Measurements from ENCODE around the gene ATP6V1A. TPM values are rescaled to one million over a fixed set of nuclear protein-coding genes. Genes with fewer than 3 reads are reported as not detected.
A peak's percentile ranks its signal among the peaks of the same experiment; 100 is the strongest.

ATP6V1A gene
- total and polyA plus RNA-seq, 2 of the 13 experiments (the other 11 are each of a cell fraction or from before 2014, with no cell fraction given) = 23.4 to 95.1 TPM

GRCh38 chr3:113745756-113746547 is 883 bp upstream of the ATP6V1A start, which contains the start of gene NAA50 (continued):
- no peak for TF ChIP-seq ZNF280D (CRISPR knock-in tag; IDR thresholded peaks at IDR 0.05)
- TF ChIP-seq ZFY (CRISPR knock-in tag; IDR thresholded peaks at IDR 0.05) = peak; percentile 84
- TF ChIP-seq ZNF749 (CRISPR knock-in tag; IDR thresholded peaks at IDR 0.05; ENCODE audit: borderline replicate concordance) = peak; percentile 60; the same call in 1 of the 2 replicates
- TF ChIP-seq ZNF430 (CRISPR knock-in tag; IDR thresholded peaks at IDR 0.05) = peak; percentile 50; the same call in 1 of the 2 replicates
- no peak for TF ChIP-seq ZNF644 (CRISPR knock-in tag; IDR thresholded peaks at IDR 0.05; ENCODE audit: low read depth)
- peak; percentile 44; the same call in 1 of the 2 replicates for TF ChIP-seq ESRRA (CRISPR knock-in tag; IDR thresholded peaks at IDR 0.05; ENCODE audit: low read depth)
- TF ChIP-seq, protein P1, sequence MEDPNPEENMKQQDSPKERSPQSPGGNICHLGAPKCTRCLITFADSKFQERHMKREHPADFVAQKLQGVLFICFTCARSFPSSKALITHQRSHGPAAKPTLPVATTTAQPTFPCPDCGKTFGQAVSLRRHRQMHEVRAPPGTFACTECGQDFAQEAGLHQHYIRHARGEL (CRISPR knock-in tag; IDR thresholded peaks at IDR 0.05) = no peak
- no peak for TF ChIP-seq PHB2 (IDR thresholded peaks at IDR 0.05; ENCODE audit: partially characterized antibody)
- TF ChIP-seq CENPT (CRISPR knock-in tag; IDR thresholded peaks at IDR 0.05; ENCODE audit: low read depth) = 0 out of 2 replicates have a peak, but pooled peaks have one; percentile 34
- TF ChIP-seq ATF3 (CRISPR knock-in tag; IDR thresholded peaks at IDR 0.05) = no peak
- TF ChIP-seq KLF15 (CRISPR knock-in tag; IDR thresholded peaks at IDR 0.05; ENCODE audit: borderline replicate concordance) = no peak
- no peak for TF ChIP-seq ATF1 (CRISPR knock-in tag; IDR thresholded peaks at IDR 0.05)
- TF ChIP-seq ZNF382 (CRISPR knock-in tag; IDR thresholded peaks at IDR 0.05; ENCODE audit: borderline replicate concordance) = no peak
- no peak for TF ChIP-seq TAF15 (IDR thresholded peaks at IDR 0.05; ENCODE audit: low read depth, low read length, poor library complexity, severe bottlenecking)
- no peak for TF ChIP-seq ATAD3A (CRISPR knock-in tag; IDR thresholded peaks at IDR 0.05)
- no peak for TF ChIP-seq ZNF878 (CRISPR knock-in tag; IDR thresholded peaks at IDR 0.05)
- TF ChIP-seq AKAP8 (CRISPR knock-in tag; IDR thresholded peaks at IDR 0.05) = no peak
- no peak for TF ChIP-seq SMARCE1 (IDR thresholded peaks at IDR 0.05; ENCODE audit: borderline replicate concordance)
- TF ChIP-seq REPIN1 (CRISPR knock-in tag; IDR thresholded peaks at IDR 0.05; ENCODE audit: borderline replicate concordance, low read depth) = no peak
- TF ChIP-seq SPEN (CRISPR knock-in tag; IDR thresholded peaks at IDR 0.05; ENCODE audit: low read depth) = peak; percentile 79
- TF ChIP-seq IRX3 (CRISPR knock-in tag; IDR thresholded peaks at IDR 0.05; ENCODE audit: borderline replicate concordance, low read depth) = no peak
- TF ChIP-seq ZNF263 (CRISPR knock-in tag; IDR thresholded peaks at IDR 0.05) = 0 out of 2 replicates have a peak, but pooled peaks have one; percentile 38
- no peak for TF ChIP-seq MATR3 (CRISPR knock-in tag; IDR thresholded peaks at IDR 0.05)
